GM18517 (cell line): ENCODE measurements around the gene LMTK2.

Source experiments
- ATAC-seq: cut with Tn5 transposase; IDR thresholded peaks from one replicate; pipeline ENCODE4 v1.9.1; 2021; ENCODE audit warnings: mild to moderate bottlenecking, moderate library complexity; ENCODE audit not compliant: unreplicated experiment

LMTK2 gene

GRCh38 chr7:98231493-98232262 lies 125.0 kb downstream of the LMTK2 start:
- ATAC-seq = no peak

- ATAC-seq = no peak
These were observed 125.6 kb downstream of the LMTK2 start for GRCh38 chr7:98232263-98232585.

- ATAC-seq = no peak
These were observed 126.1 kb downstream of the LMTK2 start for GRCh38 chr7:98232799-98233198.

GRCh38 chr7:98233219-98234070 lies 126.8 kb downstream of the LMTK2 start:
- no peak for ATAC-seq

- ATAC-seq = no peak
These were observed 127.9 kb downstream of the LMTK2 start for GRCh38 chr7:98234429-98235147.

GRCh38 chr7:98235901-98236300 lies 129.2 kb downstream of the LMTK2 start:
- ATAC-seq = no peak

GRCh38 chr7:98236355-98237185 lies 129.9 kb downstream of the LMTK2 start:
- no peak for ATAC-seq

- no peak for ATAC-seq
These were observed 131.4 kb downstream of the LMTK2 start for GRCh38 chr7:98238076-98238475.

- ATAC-seq = no peak
These were observed 132.3 kb downstream of the LMTK2 start for GRCh38 chr7:98238976-98239375.

- ATAC-seq = no peak
These were observed 134.5 kb downstream of the LMTK2 start for GRCh38 chr7:98240961-98241673.

GRCh38 chr7:98241674-98242241 lies 135.1 kb downstream of the LMTK2 start:
- no peak for ATAC-seq

GRCh38 chr7:98242342-98242741 lies 135.7 kb downstream of the LMTK2 start:
- ATAC-seq = no peak

GRCh38 chr7:98242934-98243333 lies 136.3 kb downstream of the LMTK2 start:
- no peak for ATAC-seq

GRCh38 chr7:98244871-98245270 lies 138.2 kb downstream of the LMTK2 start:
- no peak for ATAC-seq

GRCh38 chr7:98248156-98248555 lies 141.5 kb downstream of the LMTK2 start:
- no peak for ATAC-seq

- no peak for ATAC-seq
These were observed 142.4 kb downstream of the LMTK2 start for GRCh38 chr7:98249106-98249505.

- no peak for ATAC-seq
These were observed 144.1 kb downstream of the LMTK2 start for GRCh38 chr7:98250789-98251188.

GRCh38 chr7:98251231-98251600 lies 144.6 kb downstream of the LMTK2 start:
- peak; percentile 28 for ATAC-seq

- peak; percentile 95 for ATAC-seq
These were observed 145.2 kb downstream of the LMTK2 start, which contains the start of gene TECPR1 for GRCh38 chr7:98251601-98252424. Gene TECPR1 (minus strand): TSS chr7:98252232. CDS start chr7:98246146, 6,086 bp downstream.
